Measurements from ENCODE around the gene TTC21A.

Gene TTC21A

DNA sequence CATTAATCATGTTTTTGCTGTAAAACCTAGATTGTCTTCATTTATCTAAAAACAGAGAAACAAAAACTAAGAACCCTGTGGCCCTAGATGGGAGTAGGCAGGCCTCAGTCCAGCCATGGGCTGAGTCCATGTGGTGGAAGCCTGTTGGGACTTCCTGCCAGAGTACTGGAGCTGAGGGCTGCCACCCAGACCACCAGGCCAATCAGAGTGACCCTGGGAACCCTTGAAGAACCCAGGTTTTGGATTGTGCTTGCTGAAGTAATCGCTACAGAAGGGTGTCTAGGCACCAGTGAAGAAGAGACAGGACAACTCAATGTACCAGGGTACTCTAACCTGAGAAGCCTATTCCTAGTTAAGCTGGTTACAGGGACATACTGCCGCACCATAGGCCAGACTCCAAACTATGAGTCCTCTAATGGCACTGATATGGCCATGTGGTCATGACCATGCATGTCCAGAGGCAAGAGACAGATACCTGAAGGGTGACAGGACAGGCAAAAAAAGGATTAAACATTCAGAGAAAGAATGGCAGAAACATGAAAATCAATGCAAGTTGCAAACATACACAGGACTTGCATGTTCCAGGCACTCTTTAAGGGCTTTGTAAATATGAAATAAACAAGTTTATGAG, 33.0 kb downstream of the TTC21A start:
- no peak for DNase-seq

DNA sequence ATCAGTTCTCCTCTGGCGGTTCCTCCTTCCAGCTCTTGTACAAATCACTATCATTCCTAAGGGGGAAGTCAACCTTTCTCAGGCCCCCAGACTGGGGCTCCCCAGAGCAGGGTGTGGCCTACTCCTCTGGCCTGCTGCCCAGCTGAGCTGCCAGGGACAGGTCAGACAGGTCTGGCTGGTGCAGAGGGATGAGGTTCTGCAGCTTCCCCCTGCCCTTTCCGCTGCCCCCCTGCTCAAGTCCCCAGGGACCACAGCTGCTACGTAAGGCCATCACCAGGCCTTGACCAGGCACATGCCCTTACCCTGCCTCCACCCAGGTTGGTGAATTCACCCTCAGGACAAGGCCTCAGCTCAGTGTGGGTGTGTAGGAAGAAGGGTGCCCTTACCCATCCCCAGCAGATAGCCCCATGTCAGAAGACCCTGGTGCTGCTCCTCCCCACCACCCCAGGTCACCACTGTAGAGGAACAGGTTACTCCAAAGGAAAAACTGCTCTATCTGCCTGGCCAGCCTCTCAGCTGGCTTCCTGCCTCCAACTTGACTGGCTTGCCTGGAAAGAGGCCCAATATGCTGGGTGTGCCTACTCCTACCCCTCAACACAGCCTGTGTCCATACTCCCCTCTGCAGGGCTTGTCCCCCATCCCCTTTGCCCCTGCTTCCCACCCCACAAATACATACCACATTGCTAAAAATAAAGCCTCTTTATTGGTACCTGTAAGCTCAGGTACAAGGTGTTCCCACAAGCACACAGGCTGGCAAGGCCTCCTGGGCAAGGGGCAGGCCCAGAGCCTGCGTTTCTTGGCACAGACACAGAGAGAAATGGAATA, 33.9 kb downstream of the TTC21A start:
- DNase-seq: no peak

DNA sequence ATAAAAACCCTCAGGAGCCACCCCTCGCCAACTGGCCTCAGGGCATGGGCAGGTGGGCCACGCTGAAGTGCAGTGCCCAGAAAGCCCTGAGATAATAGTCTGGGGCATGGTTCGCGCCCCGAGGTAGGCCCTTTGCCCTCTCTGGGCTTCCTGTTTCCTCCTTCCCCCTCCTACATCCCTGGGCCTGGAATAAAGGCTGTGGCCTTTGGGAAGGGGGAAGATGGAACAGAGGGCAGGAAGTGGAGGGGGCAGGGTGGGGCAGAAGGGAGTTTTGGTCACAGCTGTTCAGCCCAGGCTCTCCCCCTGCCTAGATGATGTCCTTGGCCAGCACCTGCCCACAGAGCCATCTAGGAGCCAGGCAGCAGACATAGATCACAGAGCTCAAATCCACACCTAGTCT, 34.6 kb downstream of the TTC21A start:
- DNase-seq: no peak

DNA sequence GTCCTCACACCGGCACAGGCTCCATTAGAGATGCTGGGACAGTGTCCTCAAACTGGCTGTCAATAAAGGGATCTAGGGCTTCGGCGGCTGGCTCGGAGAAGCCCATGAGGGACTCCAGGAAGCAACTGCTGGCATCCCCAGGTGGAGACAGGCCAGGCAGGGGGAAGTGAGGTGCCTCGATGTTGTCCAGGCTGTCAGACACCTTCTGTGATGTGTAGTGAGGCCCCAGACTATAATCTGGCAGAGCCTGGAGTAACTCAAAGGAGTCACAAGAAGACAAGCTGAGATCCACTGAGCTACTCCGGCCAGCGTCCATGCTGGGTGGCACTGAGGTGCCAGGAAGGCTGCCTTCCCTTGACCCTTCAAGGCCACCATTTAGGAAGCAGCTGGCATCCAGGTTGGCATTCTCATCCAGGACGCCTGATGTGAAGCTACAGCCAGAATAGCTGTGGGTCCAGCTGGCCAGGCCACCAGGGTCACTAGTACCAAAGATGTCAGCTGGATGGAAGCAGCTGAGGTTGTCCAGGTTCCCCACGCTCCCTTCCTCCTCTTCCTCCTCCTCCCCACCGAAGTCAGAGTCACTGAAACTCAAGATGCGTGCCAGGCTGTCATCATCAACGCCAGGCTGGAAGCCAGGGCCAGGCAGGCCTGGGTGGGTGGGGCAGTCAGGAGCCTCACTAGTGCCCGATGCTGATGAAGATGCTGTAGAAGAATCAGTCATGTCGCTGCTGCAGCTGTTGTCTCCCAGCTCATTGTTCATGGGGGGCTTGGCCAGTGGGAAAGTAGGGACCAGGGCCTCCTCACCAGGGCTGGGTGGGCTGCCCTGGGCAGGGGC, 35.8 kb downstream of the TTC21A start:
- DNase-seq: no peak

DNA sequence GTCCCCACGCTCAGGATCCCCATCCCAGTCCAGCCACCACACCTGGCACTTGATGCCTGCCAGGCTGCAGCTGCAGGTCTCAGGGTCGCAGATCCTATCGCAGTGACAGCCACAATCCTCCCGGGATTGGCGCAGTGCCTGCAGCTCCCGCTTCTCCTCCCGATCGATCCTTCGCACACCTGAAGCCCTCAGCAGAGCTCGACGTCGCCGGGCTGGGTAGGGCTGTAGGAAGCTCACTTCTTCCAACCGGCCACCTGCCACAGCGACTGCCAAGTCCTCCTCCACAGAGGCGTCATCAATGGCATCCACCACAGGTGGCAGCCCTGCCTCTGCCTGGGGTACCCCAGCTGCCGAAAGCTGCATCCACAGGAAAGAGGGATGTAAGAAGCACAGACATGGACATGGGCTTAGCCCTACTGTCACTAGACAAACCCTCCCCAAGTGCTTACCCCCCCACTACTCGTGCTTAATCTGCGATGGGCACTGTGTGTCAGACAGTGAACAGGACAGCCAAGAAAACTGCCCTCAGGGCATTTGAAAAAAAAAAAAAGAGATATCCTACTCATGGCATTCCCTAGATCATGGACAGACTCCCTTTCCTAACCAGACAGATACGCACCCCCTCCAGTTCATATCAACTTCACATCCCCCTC, 36.7 kb downstream of the TTC21A start:
- DNase-seq: no peak

DNA sequence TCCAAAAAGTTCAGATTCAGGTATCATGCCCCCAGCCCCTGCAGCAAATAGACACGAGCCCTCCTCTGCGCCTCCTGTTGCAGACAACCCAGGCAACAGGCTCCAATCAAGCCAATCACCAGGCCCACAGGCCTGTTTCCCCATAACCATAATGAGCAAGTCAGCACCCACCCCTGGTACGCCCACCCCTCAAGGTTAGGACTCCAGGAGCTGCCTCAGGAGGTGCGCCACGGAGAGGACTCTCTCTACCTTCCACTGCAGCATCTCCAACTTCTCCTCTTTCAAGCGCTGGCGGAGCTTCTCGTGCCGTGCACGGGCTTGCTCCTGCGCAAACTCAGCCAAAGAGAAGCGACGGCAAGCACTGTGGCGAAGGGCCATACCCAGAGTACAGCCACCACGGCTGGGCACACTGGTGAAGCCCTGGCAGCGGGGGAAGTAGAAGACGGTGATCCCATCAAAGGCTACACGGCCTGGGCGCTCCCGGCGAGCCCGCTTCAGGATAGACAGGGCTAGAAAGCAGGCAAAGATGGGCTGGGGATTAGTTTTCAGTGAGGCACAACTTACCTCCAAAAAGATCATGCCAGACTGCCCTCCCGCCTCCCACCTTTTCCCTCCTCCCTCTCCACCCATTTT, 37.4 kb downstream of the TTC21A start:
- no peak for DNase-seq

DNA sequence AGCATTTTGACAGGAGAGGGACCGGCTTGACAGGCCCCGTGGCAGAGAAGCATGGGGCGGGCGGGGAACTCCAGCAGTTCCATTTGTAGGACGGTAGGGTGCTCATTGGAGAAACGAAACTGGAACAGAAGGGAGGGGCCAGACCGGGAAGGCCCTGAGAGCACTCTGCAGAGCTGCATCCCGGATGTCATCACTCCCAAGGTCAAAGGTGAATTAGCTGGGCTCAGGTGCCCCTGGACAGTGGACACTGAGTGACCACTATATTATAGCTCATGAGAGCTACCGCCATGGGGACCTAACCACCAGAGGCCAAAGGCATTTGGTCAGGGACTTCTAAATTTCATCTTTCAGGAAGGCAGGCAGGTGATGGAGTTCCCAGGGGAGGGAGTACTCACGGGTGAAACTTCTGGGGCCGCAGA, 38.6 kb downstream of the TTC21A start:
- no peak for DNase-seq

DNA sequence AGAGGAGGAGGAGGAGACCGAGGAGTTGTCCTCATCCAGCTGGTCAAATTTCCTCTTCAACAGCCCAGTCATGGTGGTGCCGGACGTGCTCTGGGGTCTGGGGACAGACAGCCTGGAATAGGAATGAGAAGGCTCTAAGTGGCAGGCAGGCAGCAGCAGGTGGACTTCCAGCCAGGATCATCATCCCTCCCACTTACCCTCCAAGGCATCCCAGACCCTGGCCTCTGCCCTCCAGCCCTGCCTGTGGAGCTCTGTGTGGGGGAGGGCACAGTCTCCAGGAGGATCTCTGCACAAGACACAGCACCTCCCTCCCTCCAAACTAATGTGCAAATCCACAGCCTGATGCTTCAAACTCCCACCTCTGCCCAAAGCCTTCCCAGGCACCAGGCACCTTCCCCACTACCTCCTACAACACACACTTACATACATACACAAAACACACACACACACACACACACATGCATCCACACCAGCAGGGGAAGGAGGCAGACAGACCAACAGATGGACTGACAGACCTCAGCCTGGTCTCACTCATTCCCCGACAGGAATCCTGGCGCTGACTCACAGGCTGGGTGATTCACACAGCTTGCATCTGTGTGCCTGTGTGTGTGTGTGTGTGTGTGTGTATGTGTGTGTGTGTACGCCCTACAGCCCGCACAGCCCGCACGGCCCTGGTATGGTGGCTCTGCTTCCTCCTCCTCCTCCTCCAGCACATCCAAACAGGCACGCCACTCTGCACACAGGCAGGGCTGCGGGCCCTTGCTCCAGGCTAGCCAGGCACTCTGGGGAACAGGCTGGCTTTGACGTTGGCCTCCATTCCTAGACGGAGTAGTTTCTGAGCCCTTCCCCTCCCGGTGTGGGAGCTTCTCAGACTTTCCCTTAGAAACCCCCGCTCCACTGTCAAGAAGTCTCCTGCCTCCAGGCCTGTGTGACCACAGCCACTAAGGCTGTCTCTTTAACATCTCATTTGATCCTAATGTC, 39.4 kb downstream of the TTC21A start:
- DNase-seq: no peak

DNA sequence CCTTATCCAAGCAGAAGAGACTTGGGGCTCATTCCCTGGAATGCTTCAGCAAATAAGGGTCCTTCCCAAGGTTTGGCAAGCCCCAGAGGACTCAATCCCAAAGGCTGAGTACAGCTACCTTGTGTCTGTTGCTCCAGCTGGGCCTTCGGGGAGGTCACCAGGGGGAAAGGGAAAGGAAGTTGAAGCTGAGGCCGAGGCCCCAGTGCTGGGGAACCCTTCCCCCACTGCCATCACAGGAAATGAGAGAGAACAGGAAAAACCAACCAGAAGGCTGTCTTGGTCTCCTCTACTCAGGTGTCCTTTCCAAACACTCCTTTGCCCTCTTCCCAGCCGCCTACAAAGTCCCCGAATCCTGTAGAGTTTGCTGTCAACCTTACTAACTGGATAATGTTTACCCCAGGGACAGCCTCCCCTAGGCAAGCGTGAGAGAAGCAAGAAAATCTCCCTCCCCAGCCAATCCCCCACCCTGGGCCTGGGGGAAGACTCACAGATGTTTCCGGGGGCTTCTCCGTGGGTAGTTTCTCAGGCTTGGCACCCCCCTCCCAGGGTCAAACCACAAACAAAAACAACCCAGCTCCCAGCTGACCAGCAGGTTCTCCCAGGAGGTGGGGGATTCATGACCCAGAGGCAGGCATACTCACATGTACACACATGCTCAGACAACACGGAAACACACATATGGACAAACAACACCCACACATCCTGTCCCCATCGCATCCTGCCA, 40.4 kb downstream of the TTC21A start:
- no peak for DNase-seq

DNA sequence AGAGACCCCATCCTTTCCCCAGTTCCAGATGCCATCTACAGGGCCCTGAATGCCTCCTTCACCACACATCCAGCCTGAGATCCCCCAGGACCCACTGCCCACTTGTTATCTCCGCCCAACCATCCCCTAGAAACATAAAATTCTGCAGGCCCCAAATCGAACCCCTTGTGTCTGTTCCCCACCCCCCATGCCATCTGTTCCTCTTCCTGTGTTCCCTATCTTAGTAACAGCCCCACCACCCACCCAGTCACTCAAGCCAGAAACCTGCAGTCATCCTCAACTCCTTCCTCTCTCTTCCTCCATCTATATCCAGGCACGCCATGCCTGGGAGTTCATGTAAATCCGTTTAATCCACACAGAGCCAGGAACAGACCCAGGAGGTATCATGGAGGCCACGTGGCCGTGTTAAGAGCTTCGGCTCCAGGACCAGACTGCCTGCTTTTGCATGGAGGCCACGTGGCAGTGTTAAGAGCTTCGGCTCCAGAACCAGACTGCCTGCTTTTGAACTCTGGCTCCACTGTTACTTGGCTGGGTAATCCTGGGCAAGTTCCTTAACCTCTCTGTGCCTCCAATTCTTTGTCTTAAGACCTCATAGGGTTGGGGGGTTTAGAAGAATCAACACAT, 41.1 kb downstream of the TTC21A start:
- DNase-seq: no peak

DNA sequence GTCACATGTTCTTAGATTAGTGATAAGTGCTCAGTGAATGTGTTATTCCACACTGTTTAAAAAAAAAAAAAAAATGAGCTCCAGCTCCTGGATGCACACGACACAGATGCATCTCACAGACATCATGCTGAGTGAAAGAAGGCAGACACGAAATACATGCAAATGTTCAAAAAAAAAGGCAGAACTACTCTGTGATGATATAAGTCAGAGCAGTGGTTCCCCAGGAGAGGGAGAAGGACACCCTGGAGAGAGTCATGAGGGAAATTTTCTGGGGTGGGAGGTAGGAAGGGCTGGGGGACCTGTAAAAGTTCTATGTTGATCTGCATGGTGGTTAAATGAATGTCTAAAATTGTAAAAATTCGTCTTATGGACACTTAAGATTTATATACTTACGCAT, 41.6 kb downstream of the TTC21A start:
- DNase-seq: no peak

DNA sequence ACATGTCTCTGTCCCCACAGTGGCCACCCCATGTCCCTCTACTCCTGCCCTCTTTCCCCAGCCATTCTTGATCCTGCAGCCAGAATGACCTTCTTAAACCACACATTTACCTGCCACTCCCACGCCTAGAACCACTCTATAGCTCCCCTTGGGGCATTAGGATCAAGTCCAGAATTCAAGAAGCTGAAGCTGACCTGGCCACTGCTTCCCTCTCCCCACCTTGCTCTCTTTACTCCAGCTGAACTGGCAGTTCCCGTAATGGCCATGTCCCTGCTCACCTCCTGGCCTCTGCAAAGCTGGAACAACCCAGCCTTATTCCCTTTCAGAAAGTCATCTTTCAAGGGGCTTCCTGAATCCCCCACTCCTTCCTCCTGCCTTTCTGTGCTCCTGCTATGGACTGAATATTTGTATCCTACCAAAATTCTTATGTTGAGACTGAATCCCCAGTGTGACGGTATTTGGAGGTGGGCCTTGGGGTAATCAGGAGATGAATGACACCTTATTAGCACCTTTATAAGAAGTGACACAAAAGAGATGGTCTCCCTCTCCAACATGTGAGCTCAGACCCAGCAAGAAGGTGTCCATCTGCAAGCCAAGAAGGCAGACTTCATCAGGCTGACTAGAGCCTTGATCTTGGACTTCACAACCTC, 42.1 kb downstream of the TTC21A start:
- DNase-seq: no peak

DNA sequence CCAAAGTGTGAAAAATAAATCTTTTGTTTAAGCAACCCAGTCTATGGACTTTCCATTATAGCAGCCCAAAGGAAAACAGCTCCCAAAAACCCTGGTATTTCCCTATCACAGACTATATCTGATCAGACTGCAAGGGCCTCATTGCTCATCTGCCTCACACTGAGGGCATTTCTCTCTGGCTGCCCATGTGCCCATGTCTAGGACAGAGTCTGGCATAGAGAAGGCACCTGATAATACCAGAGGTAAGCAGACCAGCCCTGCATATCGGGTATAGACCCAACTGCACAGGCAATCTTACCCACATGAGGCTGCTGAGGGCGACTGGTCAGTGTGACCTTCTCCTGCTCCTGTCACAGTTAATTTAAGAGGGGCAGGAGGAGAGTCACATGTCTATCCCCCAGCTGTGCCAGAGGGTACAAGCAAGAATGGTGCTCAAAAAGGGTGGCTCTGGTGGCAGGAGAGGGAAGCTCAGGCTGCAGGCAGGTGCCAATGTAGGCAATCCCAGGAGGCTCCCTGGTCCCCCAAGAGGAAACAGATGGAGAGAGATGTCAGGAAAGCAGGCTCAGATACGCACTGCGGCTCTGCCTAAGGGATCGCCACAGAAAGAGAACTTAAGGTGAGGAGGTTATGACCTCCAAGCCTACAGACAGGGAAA, 42.8 kb downstream of the TTC21A start:
- no peak for DNase-seq

DNA sequence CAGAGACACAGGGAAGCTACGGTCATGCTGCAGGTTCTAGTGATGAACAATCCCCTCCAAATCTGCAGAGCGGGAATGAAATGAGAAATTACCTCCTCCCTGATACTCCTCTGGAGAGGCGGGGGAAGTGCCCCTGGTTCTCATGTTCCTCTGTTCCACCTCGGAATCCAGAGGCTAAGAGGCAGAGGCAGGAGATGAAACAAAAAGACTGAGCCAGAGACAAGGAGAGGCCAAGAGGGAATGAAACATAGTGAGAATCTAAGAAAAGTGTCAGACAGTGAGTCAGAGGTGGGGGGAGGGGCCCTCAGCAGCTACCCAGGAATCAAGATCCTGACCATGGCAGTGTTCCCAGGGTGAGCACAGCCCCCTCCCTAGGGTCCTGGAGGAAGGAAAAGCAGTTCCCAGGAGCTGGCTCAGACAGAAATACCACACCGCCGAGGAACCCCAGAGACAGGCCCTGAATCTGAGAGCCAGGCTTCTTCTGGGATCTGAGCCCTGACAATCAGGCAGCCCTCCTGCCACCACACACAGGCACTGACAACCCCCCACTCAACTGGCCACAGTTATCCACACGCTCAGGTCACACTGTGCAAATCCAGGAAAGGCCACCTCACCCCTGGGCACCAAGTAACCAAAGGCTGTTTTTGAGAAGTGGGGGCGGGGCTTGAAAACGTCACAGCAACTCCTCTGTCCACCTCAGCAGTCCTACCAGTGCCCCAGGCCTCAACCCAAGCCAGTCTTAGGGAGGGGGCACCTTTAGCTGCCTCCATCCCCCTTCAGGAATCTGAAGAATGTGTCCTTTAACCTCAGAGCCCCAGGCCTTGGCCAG, 43.5 kb downstream of the TTC21A start:
- no peak for DNase-seq

DNA sequence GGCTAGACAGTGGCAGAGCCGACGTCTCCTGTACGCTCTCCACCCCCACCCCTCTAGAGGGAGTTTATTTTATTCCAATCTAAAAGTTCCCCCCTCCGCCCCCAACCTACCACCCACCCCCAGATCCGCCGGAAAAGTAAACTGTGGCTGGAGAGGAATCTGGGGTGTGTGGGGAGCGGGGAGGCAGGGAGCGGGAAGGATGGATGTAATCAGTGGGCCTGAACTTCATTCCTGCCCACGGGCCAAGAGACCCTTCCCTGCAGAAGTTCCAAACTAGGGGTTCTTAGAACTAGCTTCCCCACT, 46.4 kb downstream of the TTC21A start:
- no peak for DNase-seq

DNA sequence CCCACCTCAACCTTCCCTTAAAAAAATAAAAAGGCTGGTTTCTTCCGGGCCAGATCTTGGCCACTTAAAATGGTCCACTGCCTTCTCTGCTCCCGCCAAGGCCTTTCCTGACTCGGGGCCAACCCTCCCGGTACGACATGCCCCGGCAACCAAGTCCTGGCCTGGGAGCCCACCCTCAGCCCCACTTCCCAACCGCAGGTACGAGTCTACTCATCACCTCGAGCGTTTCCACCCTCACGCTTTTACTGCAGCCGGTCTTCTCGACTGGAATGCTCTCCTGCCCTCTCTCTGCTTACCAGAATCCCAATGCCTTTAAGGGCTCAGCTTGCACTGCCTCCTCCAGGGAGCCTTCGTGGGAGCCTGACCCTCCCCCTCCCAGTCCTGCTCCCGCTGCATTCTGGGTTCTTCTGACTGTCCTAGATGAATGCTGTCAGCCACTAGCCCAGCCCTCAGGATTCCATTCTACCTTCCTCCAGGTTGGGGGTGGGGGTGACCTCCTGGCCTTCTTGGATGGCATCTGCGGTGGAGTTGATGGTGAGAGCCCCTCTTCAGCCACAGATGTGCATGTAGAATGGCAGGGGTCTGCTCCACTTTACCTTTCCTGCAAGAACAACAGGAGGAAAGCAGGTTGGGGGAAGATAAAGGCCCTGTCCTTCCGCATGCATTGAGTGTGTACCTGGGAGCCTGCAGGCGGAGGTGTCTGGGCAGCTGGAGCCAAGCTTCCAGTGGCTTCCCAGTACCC, 47.0 kb downstream of the TTC21A start:
- no peak for DNase-seq

DNA sequence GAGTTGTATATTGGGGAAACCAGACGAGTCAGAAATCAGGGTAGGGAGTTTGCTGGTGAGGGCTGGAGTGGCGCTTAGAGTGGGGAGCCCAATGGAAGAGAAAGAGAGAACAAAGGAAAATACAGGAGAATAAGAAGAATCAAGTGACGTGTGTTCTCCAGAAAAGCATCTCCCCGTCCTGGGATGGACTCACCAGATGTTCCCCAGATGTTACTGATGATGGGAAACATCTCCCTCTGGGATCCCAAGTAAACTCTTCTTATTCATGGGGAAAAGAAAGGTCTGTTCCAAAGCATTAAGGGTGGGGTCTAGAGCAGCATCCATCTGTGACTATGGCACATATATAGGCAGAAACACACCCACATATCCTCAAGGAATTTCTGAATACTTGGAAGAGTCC, 48.9 kb downstream of the TTC21A start:
- no peak for DNase-seq

DNA sequence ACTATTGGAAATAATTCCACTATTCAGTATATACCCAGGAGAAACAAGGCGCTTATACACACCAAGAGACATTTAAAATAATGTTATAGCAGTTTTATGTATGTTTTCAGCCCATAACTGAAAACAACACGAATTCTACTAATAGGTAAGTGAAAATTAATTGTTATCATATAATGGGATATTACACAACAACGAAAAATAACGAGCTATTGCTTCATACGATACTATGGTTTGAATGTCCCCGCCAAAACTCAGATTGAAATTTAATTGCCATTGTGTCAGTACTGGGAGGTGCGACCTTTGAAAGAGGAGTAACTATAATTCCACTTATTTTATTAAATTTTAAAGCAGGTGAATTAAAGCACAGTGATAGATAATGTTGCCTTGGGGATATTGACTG, 49.9 kb downstream of the TTC21A start:
- DNase-seq: no peak
